HG03432 (cell line): ENCODE measurements around the gene SNRNP25.
"Not testable (repeated sequence)": the region's sequence is repeated elsewhere in the genome, so short reads cannot be mapped to it uniquely, and the experiment has no call there.

Source experiments
- ATAC-seq: cut with Tn5 transposase; IDR thresholded peaks from one replicate; pipeline ENCODE4 v1.9.1; 2021; ENCODE audit warnings: mild to moderate bottlenecking, moderate library complexity; ENCODE audit not compliant: unreplicated experiment

The SNRNP25 gene

GRCh38 chr16:53346-54236, at the start of gene SNRNP25, which contains the start of gene POLR3K:
SNRNP25 (plus strand) TSS chr16:53828; CDS start chr16:54017, 189 bp downstream.
POLR3K (minus strand) TSS chr16:53608; CDS start chr16:53586, 22 bp downstream.
- ATAC-seq, result peak; percentile 92

- no peak for ATAC-seq
These were observed 43.5 kb upstream of the SNRNP25 start for GRCh38 chr16:9903-10665.

GRCh38 chr16:10772-11171, 42.9 kb upstream of the SNRNP25 start:
- not testable (repeated sequence) for ATAC-seq

- not testable (repeated sequence) for ATAC-seq
These were observed 36.4 kb upstream of the SNRNP25 start for GRCh38 chr16:17062-17765.

- not testable (repeated sequence) for ATAC-seq
These were observed 32.7 kb upstream of the SNRNP25 start for GRCh38 chr16:20886-21285.

- ATAC-seq, result not testable (repeated sequence)
These were observed 29.5 kb upstream of the SNRNP25 start for GRCh38 chr16:24151-24550.

- peak; percentile 66 for ATAC-seq
These were observed 27.7 kb upstream of the SNRNP25 start for GRCh38 chr16:25926-26348.

- ATAC-seq, result not testable (repeated sequence)
These were observed 23.0 kb upstream of the SNRNP25 start for GRCh38 chr16:30627-31026.

GRCh38 chr16:33154-33876, 20.3 kb upstream of the SNRNP25 start:
- ATAC-seq, result not testable (repeated sequence)

- no peak for ATAC-seq
These were observed 19.6 kb upstream of the SNRNP25 start for GRCh38 chr16:33877-34647.

- no peak for ATAC-seq
These were observed 19.0 kb upstream of the SNRNP25 start for GRCh38 chr16:34648-34987.

GRCh38 chr16:35011-35677, 18.5 kb upstream of the SNRNP25 start:
- ATAC-seq, result no peak

- no peak for ATAC-seq
These were observed 17.8 kb upstream of the SNRNP25 start for GRCh38 chr16:35678-36305.

- no peak for ATAC-seq
These were observed 17.2 kb upstream of the SNRNP25 start for GRCh38 chr16:36336-36984.

- no peak for ATAC-seq
These were observed 16.1 kb upstream of the SNRNP25 start for GRCh38 chr16:37511-37910.

- ATAC-seq, result not testable (repeated sequence)
These were observed 15.4 kb upstream of the SNRNP25 start for GRCh38 chr16:38206-38605.

GRCh38 chr16:38941-39892, 14.4 kb upstream of the SNRNP25 start:
- ATAC-seq, result peak; percentile 70
